Measurements from ENCODE around the gene PPP3CB.

PPP3CB gene

DNA sequence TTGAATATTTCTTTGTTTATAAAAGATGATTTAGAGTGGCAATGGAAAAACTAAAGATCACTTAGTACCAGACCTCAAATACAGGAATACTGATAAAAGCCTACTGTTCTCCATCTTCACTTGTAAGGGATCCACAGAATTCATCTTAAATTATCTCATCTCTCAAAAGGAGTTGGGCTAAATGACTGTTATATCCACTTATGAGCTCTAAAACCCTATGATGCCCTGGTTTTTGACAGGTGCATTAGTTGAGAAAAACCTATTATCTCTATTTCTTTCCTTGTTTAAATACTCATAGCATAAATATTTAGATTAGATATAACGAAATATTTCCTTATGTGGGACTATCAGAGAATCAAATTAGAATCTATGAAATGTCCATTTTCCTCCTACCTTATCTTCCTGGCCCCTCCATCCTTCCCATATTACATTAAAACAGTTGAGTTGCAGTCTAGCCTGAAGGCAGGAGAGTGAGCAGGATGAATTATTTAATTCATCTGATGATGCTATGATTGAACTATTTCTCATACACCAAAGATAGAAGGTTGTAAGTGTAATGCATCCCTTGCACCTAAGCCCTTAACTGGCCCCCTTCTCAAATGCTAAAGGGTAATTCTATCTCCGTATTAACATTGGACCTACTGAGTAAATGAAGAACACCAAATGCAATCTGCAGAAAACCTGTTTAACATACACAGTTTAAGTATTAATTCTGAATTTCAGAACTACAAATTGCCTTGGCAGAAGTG, 29.7 kb downstream of the PPP3CB start:
- Histone ChIP-seq H3K27ac (ENCODE audit: low read depth, low read length) (no peak overlapping the region), H3K36me3 (ENCODE audit: control insufficient read depth, low read length) (peaks cover 59% of the 10 kb centered on the region), H3K9me3 (ENCODE audit: control insufficient read depth, insufficient read depth, low read length) (no peaks in the 10 kb centered on the region), H4K20me1 (ENCODE audit: control insufficient read depth, insufficient read depth, low read depth, low read length) (no peaks in the 10 kb centered on the region), H3K4me1 (ENCODE audit: control insufficient read depth, low read length) (peaks cover 6% of the 10 kb centered on the region; the same call in 1 of the 2 replicates), H3K4me2 (ENCODE audit: low read length) (no peak overlapping the region), H3K27me3 (ENCODE audit: control insufficient read depth, low read length) (no peaks in the 10 kb centered on the region), H3K79me2 (ENCODE audit: control insufficient read depth, low read length) (no peaks in the 10 kb centered on the region), H3K9me2 (replicated peaks; ENCODE audit: control insufficient read depth, low read length) (no peaks in the 10 kb centered on the region), H3F3A (ENCODE audit: control insufficient read depth, insufficient read depth) (no peaks in the 10 kb centered on the region), H3K4me3 (ENCODE audit: low read length) (no peak overlapping the region)
- no peak for TF ChIP-seq EZH2phosphoT487 (IDR thresholded peaks at IDR 0.05; ENCODE audit: borderline replicate concordance, low read length)

GRCh38 chr10:73460897-73461296, 34.9 kb downstream of the PPP3CB start:
- Histone ChIP-seq H3K9me2 (replicated peaks; ENCODE audit: control insufficient read depth, low read length) (no peaks in the 10 kb centered on the region), H3K4me1 (ENCODE audit: control insufficient read depth, low read length) (peaks cover 4% of the 10 kb centered on the region; the same call in 1 of the 2 replicates), H3K27ac (ENCODE audit: low read depth, low read length) (no peak overlapping the region), H3K9me3 (ENCODE audit: control insufficient read depth, insufficient read depth, low read length) (no peaks in the 10 kb centered on the region), H3K4me2 (ENCODE audit: low read length) (no peak overlapping the region), H3K36me3 (ENCODE audit: control insufficient read depth, low read length) (peaks cover 21% of the 10 kb centered on the region), H4K20me1 (ENCODE audit: control insufficient read depth, insufficient read depth, low read depth, low read length) (no peaks in the 10 kb centered on the region), H3K4me3 (ENCODE audit: low read length) (no peak overlapping the region), H3K79me2 (ENCODE audit: control insufficient read depth, low read length) (no peaks in the 10 kb centered on the region), H3F3A (ENCODE audit: control insufficient read depth, insufficient read depth) (no peaks in the 10 kb centered on the region), H3K27me3 (ENCODE audit: control insufficient read depth, low read length) (no peaks in the 10 kb centered on the region)
- TF ChIP-seq, protein P1, sequence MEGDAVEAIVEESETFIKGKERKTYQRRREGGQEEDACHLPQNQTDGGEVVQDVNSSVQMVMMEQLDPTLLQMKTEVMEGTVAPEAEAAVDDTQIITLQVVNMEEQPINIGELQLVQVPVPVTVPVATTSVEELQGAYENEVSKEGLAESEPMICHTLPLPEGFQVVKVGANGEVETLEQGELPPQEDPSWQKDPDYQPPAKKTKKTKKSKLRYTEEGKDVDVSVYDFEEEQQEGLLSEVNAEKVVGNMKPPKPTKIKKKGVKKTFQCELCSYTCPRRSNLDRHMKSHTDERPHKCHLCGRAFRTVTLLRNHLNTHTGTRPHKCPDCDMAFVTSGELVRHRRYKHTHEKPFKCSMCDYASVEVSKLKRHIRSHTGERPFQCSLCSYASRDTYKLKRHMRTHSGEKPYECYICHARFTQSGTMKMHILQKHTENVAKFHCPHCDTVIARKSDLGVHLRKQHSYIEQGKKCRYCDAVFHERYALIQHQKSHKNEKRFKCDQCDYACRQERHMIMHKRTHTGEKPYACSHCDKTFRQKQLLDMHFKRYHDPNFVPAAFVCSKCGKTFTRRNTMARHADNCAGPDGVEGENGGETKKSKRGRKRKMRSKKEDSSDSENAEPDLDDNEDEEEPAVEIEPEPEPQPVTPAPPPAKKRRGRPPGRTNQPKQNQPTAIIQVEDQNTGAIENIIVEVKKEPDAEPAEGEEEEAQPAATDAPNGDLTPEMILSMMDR (IDR thresholded peaks at IDR 0.05; ENCODE audit: low read depth, low read length, poor library complexity, severe bottlenecking), result no peak
- no peak for TF ChIP-seq EZH2phosphoT487 (IDR thresholded peaks at IDR 0.05; ENCODE audit: borderline replicate concordance, low read length)

DNA sequence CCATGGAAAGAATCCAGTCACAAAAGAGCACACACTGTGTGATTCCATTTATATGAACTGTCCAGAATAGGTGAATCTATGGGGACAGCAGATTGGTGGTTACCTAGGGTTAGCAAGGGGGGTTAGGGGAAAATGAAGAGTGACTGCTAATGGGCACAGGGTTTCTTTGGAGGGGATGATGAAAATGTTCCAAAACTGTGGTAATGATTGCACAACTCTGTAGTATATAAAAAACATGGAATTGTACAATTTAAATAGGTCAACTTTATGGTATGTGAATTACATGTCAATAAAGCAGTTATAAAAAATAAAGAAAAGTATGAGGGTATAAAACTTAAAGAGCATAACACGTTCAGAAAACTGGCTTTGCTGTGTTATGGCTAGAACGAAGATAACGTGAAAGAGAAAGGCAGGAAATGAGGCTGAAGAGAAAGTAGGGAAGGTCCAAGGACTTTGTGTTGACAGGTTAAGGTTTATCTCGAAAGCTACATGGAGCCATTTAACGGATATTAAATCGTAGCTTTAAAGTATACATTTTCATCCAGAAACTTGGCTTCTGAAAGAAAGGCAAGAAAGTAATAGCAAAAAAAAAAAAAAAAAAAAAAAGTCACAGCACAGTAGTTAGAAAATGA, 36.0 kb downstream of the PPP3CB start:
- no peak for TF ChIP-seq EZH2phosphoT487 (IDR thresholded peaks at IDR 0.05; ENCODE audit: borderline replicate concordance, low read length)
- TF ChIP-seq, protein P1 (IDR thresholded peaks at IDR 0.05; ENCODE audit: low read depth, low read length, poor library complexity, severe bottlenecking), result no peak
- Histone ChIP-seq H3K9me2 (replicated peaks; ENCODE audit: control insufficient read depth, low read length) (no peaks in the 10 kb centered on the region), H3K27ac (ENCODE audit: low read depth, low read length) (no peak overlapping the region), H3F3A (ENCODE audit: control insufficient read depth, insufficient read depth) (no peaks in the 10 kb centered on the region), H3K4me3 (ENCODE audit: low read length) (no peak overlapping the region), H3K79me2 (ENCODE audit: control insufficient read depth, low read length) (no peaks in the 10 kb centered on the region), H3K4me2 (ENCODE audit: low read length) (no peak overlapping the region), H3K36me3 (ENCODE audit: control insufficient read depth, low read length) (peaks cover 11% of the 10 kb centered on the region), H4K20me1 (ENCODE audit: control insufficient read depth, insufficient read depth, low read depth, low read length) (no peaks in the 10 kb centered on the region), H3K27me3 (ENCODE audit: control insufficient read depth, low read length) (no peaks in the 10 kb centered on the region), H3K9me3 (ENCODE audit: control insufficient read depth, insufficient read depth, low read length) (no peaks in the 10 kb centered on the region), H3K4me1 (ENCODE audit: control insufficient read depth, low read length) (no peaks in the 10 kb centered on the region)
